Stomach (tissue), 9 donors: ENCODE results near the gene TRIM42. TPM values are rescaled to one million over a fixed set of nuclear protein-coding genes. Genes with fewer than 3 reads are reported as not detected.

Experiments used
- DNase-seq, 2 donors: peaks; one replicate each; pipeline versions ENCODE4 v3.0.0 to v3.0.0-alpha.2; 2013 to 2019
- H3K27ac ChIP-seq, 5 donors: fragments of 200-600 bp in 4 of 5; sonication (generic) in 4 of 5; one replicate each; pipeline ENCODE4 v1.5.1; 2013 to 2019; ENCODE audit warnings: mild to moderate bottlenecking in 1 of 5, moderate library complexity in 1 of 5
- H3K27me3 ChIP-seq, 3 donors: fragments of 200-600 bp; sonication (generic); one replicate each; pipeline ENCODE4 v1.5.1; 2017 to 2019; ENCODE audit warnings: mixed run types in 1 of 3
- H3K36me3 ChIP-seq, 4 donors: fragments of 200-600 bp; sonication (generic); 1 replicate in 3 of 4; 2 replicates in 1 of 4; pipeline ENCODE4 v1.5.1; 2016 to 2019
- H3K4me1 ChIP-seq, 4 donors: fragments of 200-600 bp; sonication (generic); one replicate each; pipeline ENCODE4 v1.5.1; 2016 to 2019
- H3K4me3 ChIP-seq, 4 donors: fragments of 200-600 bp; sonication (generic) in 3 of 4; one replicate each; pipeline ENCODE4 v1.5.1; 2016 to 2019; ENCODE audit warnings: mild to moderate bottlenecking in 1 of 4
- H3K9me3 ChIP-seq, 4 donors: fragments of 200-600 bp; sonication (generic); one replicate each; pipeline ENCODE4 v1.5.1; 2016 to 2019
- CTCF ChIP-seq, 7 experiments: fragments of 450-650 bp in 4 of 7; fragments of 200-600 bp in 3 of 7; sonication (generic) in 3 of 7; IDR thresholded peaks; one replicate each; pipeline ENCODE4 v1.5.1; 2016 to 2019; ENCODE audit warnings: antibody characterized with exemption in 7 of 7, control low read depth in 2 of 7, mild to moderate bottlenecking in 1 of 7
- EP300 ChIP-seq: sonication (generic); formaldehyde crosslinking; IDR thresholded peaks from one replicate; pipeline ENCODE4 v1.6.1; 2017; ENCODE audit warnings: antibody characterized with exemption
- POLR2A ChIP-seq, 4 donors: fragments of 450-650 bp; IDR thresholded peaks; one replicate each; pipeline ENCODE4 v1.6.1; 2016; ENCODE audit warnings: antibody characterized with exemption in 4 of 4, control low read depth in 2 of 4, mild to moderate bottlenecking in 1 of 4, moderate library complexity in 1 of 4
- POLR2AphosphoS5 ChIP-seq, 3 donors: sonication (generic); formaldehyde crosslinking; IDR thresholded peaks; one replicate each; pipeline ENCODE4 v1.6.1; 2016; ENCODE audit warnings: antibody characterized with exemption in 3 of 3
- WGBS, 5 donors: extraction: QIAGEN DNeasy Blood & Tissue Kit in 3 of 5; methylation state at CpG; one replicate each; pipeline versions ENCODE4 v1.1.5 to v1.1.7; 2013 to 2018; 5-methylcytosine and 5-hydroxymethylcytosine counted together
- intact Hi-C: fragments of 100-400 bp; cut with DNase I; formaldehyde crosslinking; loops from one replicate; pipeline ENCODE4 v1.15.1; 2023; ENCODE audit warnings: low total_unique reads
- polyA plus RNA-seq, 3 donors: library from polyadenylated mRNA; stranded (reverse); fragments of 200-250 nt; gene quantifications; one replicate each; pipeline ENCODE4 v1.2.3, GENCODE V29; 2013
- total RNA-seq, 5 donors: library from RNA; depleted of rRNA; stranded (reverse); fragments of >200 nt; gene quantifications; one replicate each; pipeline versions ENCODE4 v1.1.0 to v1.2.3, GENCODE V29; 2014 to 2016
- donor health status: healthy with polysubstance abuse.
- donor health status: Bipolar disorder and iron deficiency.
- donor health status: healthy.

The TRIM42 gene
- total and polyA plus RNA-seq, 8 donors, result not detected

- no peaks in the 10 kb centered on the region for H3K9me3 ChIP-seq
- no peaks in the 10 kb centered on the region for H3K4me1 ChIP-seq
- no peak overlapping the region for H3K4me3 ChIP-seq
- TF ChIP-seq EP300 (no peak), POLR2A (IDR thresholded peaks at IDR 0.05) (no peak), POLR2AphosphoS5 (IDR thresholded peaks at IDR 0.05) (no peak), CTCF (IDR thresholded peaks at IDR 0.05) (no peak)
- H3K27ac ChIP-seq, result no peak overlapping the region
- no peaks in the 10 kb centered on the region for H3K27me3 ChIP-seq
- intact Hi-C loops, result no loop called here
- no peaks in the 10 kb centered on the region for H3K36me3 ChIP-seq
- no peak for DNase-seq
These were observed 47.0 kb upstream of the TRIM42 start for GRCh38 chr3:140630866-140631265.

GRCh38 chr3:140635276-140635675 lies 42.6 kb upstream of the TRIM42 start:
- Histone ChIP-seq H3K4me3 (no peak overlapping the region), H3K27me3 (no peaks in the 10 kb centered on the region), H3K27ac (no peak overlapping the region), H3K36me3 (no peaks in the 10 kb centered on the region), H3K4me1 (no peaks in the 10 kb centered on the region), H3K9me3 (no peaks in the 10 kb centered on the region)
- intact Hi-C loops, result no loop called here
- TF ChIP-seq POLR2A (IDR thresholded peaks at IDR 0.05) (no peak), EP300 (no peak), CTCF (IDR thresholded peaks at IDR 0.05) (no peak), POLR2AphosphoS5 (IDR thresholded peaks at IDR 0.05) (no peak)
- WGBS, 5 donors, result 70 to 82% (median 76%) methylated on average over 5 of the region's 5 CpGs
- DNase-seq, result no peak

GRCh38 chr3:140636406-140637138 lies 41.3 kb upstream of the TRIM42 start:
- intact Hi-C loops, result no loop called here
- TF ChIP-seq POLR2A (IDR thresholded peaks at IDR 0.05), result no peak
- H3K4me3 ChIP-seq, result no peak overlapping the region
- H3K27me3 ChIP-seq, result no peaks in the 10 kb centered on the region
- no peaks in the 10 kb centered on the region for H3K36me3 ChIP-seq
- 62 to 72% (median 68%) methylated on average over 6 of the region's 6 CpGs for WGBS, 5 donors
- no peak overlapping the region for H3K27ac ChIP-seq
- no peaks in the 10 kb centered on the region for H3K9me3 ChIP-seq
- peak in 1 of 2 donors; percentile 7 for DNase-seq
- H3K4me1 ChIP-seq, result no peaks in the 10 kb centered on the region

- intact Hi-C loops, result no loop called here
- Histone ChIP-seq H3K9me3 (peaks cover 0 to 19% (median 4%) of the 10 kb centered on the region in 4 donors), H3K36me3 (no peaks in the 10 kb centered on the region), H3K27me3 (no peaks in the 10 kb centered on the region), H3K4me3 (no peak overlapping the region), H3K27ac (no peak overlapping the region), H3K4me1 (no peaks in the 10 kb centered on the region)
- TF ChIP-seq POLR2A (IDR thresholded peaks at IDR 0.05) (no peak), POLR2AphosphoS5 (IDR thresholded peaks at IDR 0.05) (no peak), CTCF (IDR thresholded peaks at IDR 0.05) (no peak), EP300 (no peak)
- WGBS, 5 donors, result 87 to 100% (median 96%) methylated on average over 4 to 23 of the region's 23 CpGs
- DNase-seq, result no peak
These were observed 26.6 kb upstream of the TRIM42 start for GRCh38 chr3:140651287-140651686.

- no peaks in the 10 kb centered on the region for H3K4me1 ChIP-seq
- no peak overlapping the region for H3K4me3 ChIP-seq
- WGBS, 5 donors, result 83 to 92% (median 88%) methylated on average over 1 of the region's 1 CpG; no CpG with 5 or more reads in 1 of the 5 donors
- no peak for DNase-seq
- H3K27me3 ChIP-seq, result no peaks in the 10 kb centered on the region
- peaks cover 0 to 27% (median 10%) of the 10 kb centered on the region in 4 donors for H3K9me3 ChIP-seq
- H3K36me3 ChIP-seq, result no peaks in the 10 kb centered on the region
- H3K27ac ChIP-seq, result no peak overlapping the region
- intact Hi-C loops, result no loop called here
- TF ChIP-seq CTCF (IDR thresholded peaks at IDR 0.05) (no peak), EP300 (no peak), POLR2A (IDR thresholded peaks at IDR 0.05) (no peak), POLR2AphosphoS5 (IDR thresholded peaks at IDR 0.05) (no peak)
These were observed 22.2 kb upstream of the TRIM42 start for GRCh38 chr3:140655678-140656077.
